Cardiac fibroblast (primary cell): Measurements from ENCODE around the gene CHM.

ENCODE experiments used
- DNase-seq, 2 donors: peaks; one replicate each; pipeline versions ENCODE4 v3.0.0 to v3.0.0-alpha.2; 2010; ENCODE audit warnings: low read depth in 2 of 2
- H3K4me3 ChIP-seq, 2 donors: replicated peaks in 1 of 2; 1 replicate in 1 of 2; 2 replicates in 1 of 2; pipeline ENCODE4 v1.5.1; 2011; ENCODE audit warnings: low read depth in 2 of 2, low read length in 2 of 2, mild to moderate bottlenecking in 2 of 2, moderate library complexity in 1 of 2
- CTCF ChIP-seq: IDR thresholded peaks from one replicate; pipeline ENCODE4 v1.5.1; 2011; ENCODE audit warnings: low read depth, mild to moderate bottlenecking, low read length, inconsistent platforms

The CHM gene

GRCh38 chrX:86047174-86047935 lies at the start of gene CHM:
Gene CHM, minus strand, starts transcription at chrX:86047558. Its CDS starts 26 bp downstream, at chrX:86047532.
- TF ChIP-seq CTCF = no peak
- peak within 1 kb of the TSS; percentile 57 to 69 for H3K4me3 ChIP-seq
- DNase-seq = peak; percentile 85 to 88

- DNase-seq = no peak
- H3K4me3 ChIP-seq = no peak overlapping the region
- TF ChIP-seq CTCF = no peak
Measured at GRCh38 chrX:86078650-86079049, 31.3 kb upstream of the CHM start.

GRCh38 chrX:86066998-86067397 lies 19.6 kb upstream of the CHM start:
- peak; percentile 2 to 4 for DNase-seq
- no peak for TF ChIP-seq CTCF
- no peak overlapping the region for H3K4me3 ChIP-seq

- DNase-seq = no peak
- no peak overlapping the region for H3K4me3 ChIP-seq
- TF ChIP-seq CTCF = no peak
Measured at GRCh38 chrX:86061407-86061806, 14.0 kb upstream of the CHM start.

- TF ChIP-seq CTCF = no peak
- no peak overlapping the region for H3K4me3 ChIP-seq
- DNase-seq = no peak
Measured at GRCh38 chrX:86051741-86052140, 4.4 kb upstream of the CHM start.

- H3K4me3 ChIP-seq = peak overlapping the region; percentile 57 to 69
- no peak for TF ChIP-seq CTCF
- DNase-seq = no peak
Measured at GRCh38 chrX:86047936-86048280, 550 bp upstream of the CHM start.

- no peak overlapping the region for H3K4me3 ChIP-seq
- no peak for TF ChIP-seq CTCF
- DNase-seq = no peak
Measured at GRCh38 chrX:86044216-86044615, 3.1 kb downstream of the CHM start.
